ENCODE data around the gene ABR. TPM values are rescaled to one million over a fixed set of nuclear protein-coding genes. Genes with fewer than 3 reads are reported as not detected.
A peak's percentile ranks its signal among the peaks of the same experiment; 100 is the strongest.

ABR gene
- polyA plus RNA-seq, 2 of the 4 experiments (the other 2 are of a cell fraction): 70.9 to 73.8 TPM

DNA sequence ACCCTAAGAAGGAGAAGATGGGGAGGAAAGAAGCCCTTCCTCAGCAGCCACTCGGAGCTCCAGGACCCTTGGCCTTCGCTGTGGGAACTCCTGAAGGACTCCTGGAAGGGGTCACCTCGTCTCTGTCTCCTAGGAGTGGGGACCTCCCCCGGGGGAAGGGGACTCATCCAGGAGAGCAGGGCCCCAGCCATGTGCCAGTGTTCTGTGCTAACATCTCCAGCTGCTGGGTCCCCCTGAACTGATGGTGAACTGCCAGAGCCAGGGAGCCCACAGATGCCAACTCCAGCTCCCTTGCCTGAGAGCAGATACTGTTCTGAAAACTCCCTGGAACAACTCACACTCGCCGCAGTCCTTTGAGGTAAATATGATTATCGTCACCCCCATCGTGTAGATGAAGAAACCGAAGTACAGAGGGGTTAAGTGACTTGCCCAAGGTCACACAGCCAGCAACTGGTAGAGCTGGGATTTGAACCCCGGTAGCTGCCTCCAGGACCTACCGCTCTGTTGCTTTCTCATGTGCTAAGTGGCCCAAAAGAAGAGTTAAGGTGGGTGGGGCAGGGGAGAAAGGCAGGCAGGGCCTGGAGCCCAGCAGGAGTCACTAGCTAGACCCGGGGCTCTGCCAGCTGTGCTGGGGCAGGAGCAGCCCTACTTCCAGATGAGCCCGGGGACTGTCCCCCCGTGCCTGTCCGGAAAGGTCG, 172.3 kb downstream of the ABR start:
- Histone ChIP-seq H3K9me3 (no peaks in the 10 kb centered on the region), H3K27ac (no peak overlapping the region), H3K4me1 (no peaks in the 10 kb centered on the region), H3K4me3 (no peak overlapping the region), H3K4me2 (no peak overlapping the region)
- POLR2A ChIA-PET: no interaction called here
- FAIRE-seq (no peak), ATAC-seq (no peak), DNase-seq (ENCODE audit: low read depth in 1 of 2, low spot score in 1 of 2) (no peak)
- CTCF ChIA-PET: interaction anchor here (0.9 to 2.3 kb wide), 6 partner anchors 8 to 180 kb away, joined by 3 to 18 read pairs (median 6); partner anchors contain the start of gene TIMM22
- WGBS (ENCODE audit: missing lambda C conversion rate): 85% methylated on average over 14 of the region's 16 CpGs
- TF ChIP-seq, protein P1, sequence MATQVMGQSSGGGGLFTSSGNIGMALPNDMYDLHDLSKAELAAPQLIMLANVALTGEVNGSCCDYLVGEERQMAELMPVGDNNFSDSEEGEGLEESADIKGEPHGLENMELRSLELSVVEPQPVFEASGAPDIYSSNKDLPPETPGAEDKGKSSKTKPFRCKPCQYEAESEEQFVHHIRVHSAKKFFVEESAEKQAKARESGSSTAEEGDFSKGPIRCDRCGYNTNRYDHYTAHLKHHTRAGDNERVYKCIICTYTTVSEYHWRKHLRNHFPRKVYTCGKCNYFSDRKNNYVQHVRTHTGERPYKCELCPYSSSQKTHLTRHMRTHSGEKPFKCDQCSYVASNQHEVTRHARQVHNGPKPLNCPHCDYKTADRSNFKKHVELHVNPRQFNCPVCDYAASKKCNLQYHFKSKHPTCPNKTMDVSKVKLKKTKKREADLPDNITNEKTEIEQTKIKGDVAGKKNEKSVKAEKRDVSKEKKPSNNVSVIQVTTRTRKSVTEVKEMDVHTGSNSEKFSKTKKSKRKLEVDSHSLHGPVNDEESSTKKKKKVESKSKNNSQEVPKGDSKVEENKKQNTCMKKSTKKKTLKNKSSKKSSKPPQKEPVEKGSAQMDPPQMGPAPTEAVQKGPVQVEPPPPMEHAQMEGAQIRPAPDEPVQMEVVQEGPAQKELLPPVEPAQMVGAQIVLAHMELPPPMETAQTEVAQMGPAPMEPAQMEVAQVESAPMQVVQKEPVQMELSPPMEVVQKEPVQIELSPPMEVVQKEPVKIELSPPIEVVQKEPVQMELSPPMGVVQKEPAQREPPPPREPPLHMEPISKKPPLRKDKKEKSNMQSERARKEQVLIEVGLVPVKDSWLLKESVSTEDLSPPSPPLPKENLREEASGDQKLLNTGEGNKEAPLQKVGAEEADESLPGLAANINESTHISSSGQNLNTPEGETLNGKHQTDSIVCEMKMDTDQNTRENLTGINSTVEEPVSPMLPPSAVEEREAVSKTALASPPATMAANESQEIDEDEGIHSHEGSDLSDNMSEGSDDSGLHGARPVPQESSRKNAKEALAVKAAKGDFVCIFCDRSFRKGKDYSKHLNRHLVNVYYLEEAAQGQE (IDR thresholded peaks at IDR 0.05): 0 out of 2 replicates have a peak, but pooled peaks have one; percentile 20
- no peak for TF ChIP-seq EP300 (IDR thresholded peaks at IDR 0.05)
- peak; percentile 4 for TF ChIP-seq ZFP36 (IDR thresholded peaks at IDR 0.05; ENCODE audit: borderline replicate concordance, partially characterized antibody)

DNA sequence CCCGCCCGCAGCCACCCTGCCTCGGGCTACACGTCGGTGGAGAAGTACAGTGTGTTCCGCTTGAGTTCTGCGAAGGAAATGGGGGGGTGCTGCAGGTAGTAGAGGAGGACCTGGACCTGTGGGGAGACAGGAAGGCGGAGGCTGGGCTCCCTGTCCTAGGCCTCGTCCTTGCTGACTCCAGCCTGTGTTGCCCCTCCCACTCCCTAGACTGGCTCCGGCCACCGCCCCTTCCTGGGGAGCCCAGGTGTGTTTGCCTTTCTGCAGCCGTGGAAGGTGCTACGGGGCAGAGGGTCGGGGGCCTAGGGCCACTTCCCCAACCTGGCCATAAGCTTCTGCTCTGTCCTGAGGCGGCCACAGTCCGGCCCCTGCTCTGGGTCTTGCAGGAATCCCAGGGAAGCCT, 173.7 kb downstream of the ABR start:
- Histone ChIP-seq H3K4me1 (no peaks in the 10 kb centered on the region), H3K27ac (no peak overlapping the region), H3K4me2 (no peak overlapping the region), H3K9me3 (no peaks in the 10 kb centered on the region), H3K4me3 (no peak overlapping the region)
- DNase-seq (ENCODE audit: low read depth in 1 of 2, low spot score in 1 of 2): no peak
- no peak for FAIRE-seq
- ChIA-PET CTCF (interaction anchor here (0.8 kb wide), 1 partner anchor 53 kb away, joined by 4 read pairs; no protein-coding TSS in a partner anchor), POLR2A (no interaction called here)
- no peak for ATAC-seq
- 88% methylated on average over 16 of the region's 16 CpGs for WGBS (ENCODE audit: missing lambda C conversion rate)
- TF ChIP-seq RAD21 (conservative IDR thresholded peaks at IDR 0.05 in 1 of 2, IDR thresholded peaks at IDR 0.05 in 1 of 2): no peak
- no peak for TF ChIP-seq SREBF2 (IDR thresholded peaks at IDR 0.05)
- no peak for TF ChIP-seq HEYL (CRISPR knock-in tag; IDR thresholded peaks at IDR 0.05)
- TF ChIP-seq RNF2 (IDR thresholded peaks at IDR 0.05; ENCODE audit: borderline replicate concordance, low read depth): no peak
- TF ChIP-seq KDM1A (IDR thresholded peaks at IDR 0.05; ENCODE audit: low read depth): no peak
- TF ChIP-seq, protein P2, sequence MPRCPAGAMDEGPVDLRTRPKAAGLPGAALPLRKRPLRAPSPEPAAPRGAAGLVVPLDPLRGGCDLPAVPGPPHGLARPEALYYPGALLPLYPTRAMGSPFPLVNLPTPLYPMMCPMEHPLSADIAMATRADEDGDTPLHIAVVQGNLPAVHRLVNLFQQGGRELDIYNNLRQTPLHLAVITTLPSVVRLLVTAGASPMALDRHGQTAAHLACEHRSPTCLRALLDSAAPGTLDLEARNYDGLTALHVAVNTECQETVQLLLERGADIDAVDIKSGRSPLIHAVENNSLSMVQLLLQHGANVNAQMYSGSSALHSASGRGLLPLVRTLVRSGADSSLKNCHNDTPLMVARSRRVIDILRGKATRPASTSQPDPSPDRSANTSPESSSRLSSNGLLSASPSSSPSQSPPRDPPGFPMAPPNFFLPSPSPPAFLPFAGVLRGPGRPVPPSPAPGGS (IDR thresholded peaks at IDR 0.05): no peak
- no peak for TF ChIP-seq CHD4 (IDR thresholded peaks at IDR 0.05; ENCODE audit: borderline replicate concordance)
- no peak for TF ChIP-seq SMC3 (IDR thresholded peaks at IDR 0.05)
- no peak for TF ChIP-seq NR3C1 (IDR thresholded peaks at IDR 0.05)

DNA sequence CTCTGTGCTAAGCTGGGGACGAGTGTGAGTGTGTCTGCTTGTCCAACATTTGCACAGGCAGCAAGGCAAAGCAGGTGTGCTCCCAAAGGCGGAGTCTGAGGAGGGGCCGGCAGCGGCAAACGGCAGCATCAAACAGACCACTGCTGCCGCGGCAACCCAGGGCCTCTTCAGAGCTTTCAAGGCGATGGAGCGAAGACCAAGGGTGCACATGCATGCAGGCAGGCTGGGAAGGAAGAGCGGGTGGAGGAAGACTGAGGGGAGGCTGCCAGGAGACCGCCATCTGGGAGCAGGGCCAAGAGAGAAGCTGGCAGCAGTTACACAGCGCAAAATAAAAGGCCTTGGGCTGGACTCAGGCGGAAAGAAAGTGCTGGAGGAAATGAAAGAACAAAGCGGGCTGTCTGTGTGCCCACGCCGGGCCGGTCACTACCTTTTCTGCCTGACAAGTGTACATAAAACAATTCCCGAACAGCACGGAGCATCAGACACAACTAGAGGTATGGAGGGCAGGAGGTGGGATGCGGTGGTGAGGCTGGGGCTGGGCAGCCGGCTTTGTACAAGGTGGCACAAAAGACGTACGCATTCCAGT, 174.3 kb downstream of the ABR start:
- POLR2A ChIA-PET: no interaction called here
- no peaks in the 10 kb centered on the region for H3K4me1 ChIP-seq
- FAIRE-seq (no peak), DNase-seq (ENCODE audit: low read depth in 1 of 2, low spot score in 1 of 2) (no peak), ATAC-seq (no peak)
- no peaks in the 10 kb centered on the region for H3K9me3 ChIP-seq
- WGBS (ENCODE audit: missing lambda C conversion rate): 93% methylated on average over 23 of the region's 23 CpGs
- H3K4me3 ChIP-seq: no peak overlapping the region
- H3K4me2 ChIP-seq: no peak overlapping the region
- CTCF ChIA-PET: interaction anchor here (0.8 to 1.2 kb wide), 4 partner anchors 9 to 117 kb away, joined by 3 to 6 read pairs (median 4); partner anchors contain the start of gene TIMM22
- H3K27ac ChIP-seq: no peak overlapping the region
- TF ChIP-seq FOXS1 (CRISPR knock-in tag; IDR thresholded peaks at IDR 0.05): no peak
- no peak for TF ChIP-seq SREBF2 (IDR thresholded peaks at IDR 0.05)
- no peak for TF ChIP-seq ZSCAN20 (CRISPR knock-in tag; IDR thresholded peaks at IDR 0.05)
- TF ChIP-seq MAFK (IDR thresholded peaks at IDR 0.05; ENCODE audit: partially characterized antibody): no peak
- TF ChIP-seq KDM5A (IDR thresholded peaks at IDR 0.05): no peak
- TF ChIP-seq, protein P3, sequence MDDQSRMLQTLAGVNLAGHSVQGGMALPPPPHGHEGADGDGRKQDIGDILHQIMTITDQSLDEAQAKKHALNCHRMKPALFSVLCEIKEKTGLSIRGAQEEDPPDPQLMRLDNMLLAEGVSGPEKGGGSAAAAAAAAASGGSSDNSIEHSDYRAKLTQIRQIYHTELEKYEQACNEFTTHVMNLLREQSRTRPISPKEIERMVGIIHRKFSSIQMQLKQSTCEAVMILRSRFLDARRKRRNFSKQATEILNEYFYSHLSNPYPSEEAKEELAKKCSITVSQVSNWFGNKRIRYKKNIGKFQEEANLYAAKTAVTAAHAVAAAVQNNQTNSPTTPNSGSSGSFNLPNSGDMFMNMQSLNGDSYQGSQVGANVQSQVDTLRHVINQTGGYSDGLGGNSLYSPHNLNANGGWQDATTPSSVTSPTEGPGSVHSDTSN (IDR thresholded peaks at IDR 0.05): no peak
- no peak for TF ChIP-seq HOXA7 (CRISPR knock-in tag; IDR thresholded peaks at IDR 0.05)
- TF ChIP-seq HEYL (CRISPR knock-in tag; IDR thresholded peaks at IDR 0.05): no peak
- TF ChIP-seq, protein P4, sequence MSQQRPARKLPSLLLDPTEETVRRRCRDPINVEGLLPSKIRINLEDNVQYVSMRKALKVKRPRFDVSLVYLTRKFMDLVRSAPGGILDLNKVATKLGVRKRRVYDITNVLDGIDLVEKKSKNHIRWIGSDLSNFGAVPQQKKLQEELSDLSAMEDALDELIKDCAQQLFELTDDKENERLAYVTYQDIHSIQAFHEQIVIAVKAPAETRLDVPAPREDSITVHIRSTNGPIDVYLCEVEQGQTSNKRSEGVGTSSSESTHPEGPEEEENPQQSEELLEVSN (IDR thresholded peaks at IDR 0.05; ENCODE audit: borderline replicate concordance, low read depth): no peak
- TF ChIP-seq, protein P2 (IDR thresholded peaks at IDR 0.05): no peak
- TF ChIP-seq POLR2A (IDR thresholded peaks at IDR 0.05; ENCODE audit: low read length): no peak
- TF ChIP-seq, protein P5, sequence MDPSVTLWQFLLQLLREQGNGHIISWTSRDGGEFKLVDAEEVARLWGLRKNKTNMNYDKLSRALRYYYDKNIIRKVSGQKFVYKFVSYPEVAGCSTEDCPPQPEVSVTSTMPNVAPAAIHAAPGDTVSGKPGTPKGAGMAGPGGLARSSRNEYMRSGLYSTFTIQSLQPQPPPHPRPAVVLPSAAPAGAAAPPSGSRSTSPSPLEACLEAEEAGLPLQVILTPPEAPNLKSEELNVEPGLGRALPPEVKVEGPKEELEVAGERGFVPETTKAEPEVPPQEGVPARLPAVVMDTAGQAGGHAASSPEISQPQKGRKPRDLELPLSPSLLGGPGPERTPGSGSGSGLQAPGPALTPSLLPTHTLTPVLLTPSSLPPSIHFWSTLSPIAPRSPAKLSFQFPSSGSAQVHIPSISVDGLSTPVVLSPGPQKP (IDR thresholded peaks at IDR 0.05; ENCODE audit: low read depth, low read length): no peak
- no peak for TF ChIP-seq PHF8 (IDR thresholded peaks at IDR 0.05; ENCODE audit: borderline replicate concordance, low read depth)
